CD4-positive, alpha-beta T cell treated with Interleukin-15 for 1 hour (primary cell): ENCODE data around the gene TRIM71.
"Not testable (repeated sequence)": the region's sequence is repeated elsewhere in the genome, so short reads cannot be mapped to it uniquely, and the experiment has no call there.

ENCODE experiments used
- DNase-seq: peaks from one replicate; pipeline ENCODE4 v3.0.0-alpha.2; 2020

Gene TRIM71

GRCh38 chr3:32895701-32896100 lies 77.9 kb downstream of the TRIM71 start:
- no peak for DNase-seq

DNA sequence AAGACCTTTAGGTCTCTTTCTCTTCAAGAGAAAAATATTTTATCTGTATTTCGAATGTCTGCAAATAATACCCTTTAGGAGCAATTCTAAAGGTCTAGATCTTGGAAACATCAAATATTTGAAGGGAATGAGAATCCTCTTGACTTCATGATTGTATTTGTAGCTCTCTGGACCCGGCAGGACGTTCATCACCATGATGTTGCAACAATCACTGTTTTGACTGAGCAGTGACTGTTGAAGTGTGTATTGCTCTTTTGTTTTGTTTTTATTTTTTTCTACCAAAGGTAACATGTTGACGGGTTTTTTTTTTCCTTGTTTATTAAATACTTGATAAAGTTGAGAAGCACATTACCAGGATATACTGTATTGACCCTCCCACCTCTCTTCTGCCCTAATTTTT lies 78.3 kb downstream of the TRIM71 start:
- no peak for DNase-seq

DNA sequence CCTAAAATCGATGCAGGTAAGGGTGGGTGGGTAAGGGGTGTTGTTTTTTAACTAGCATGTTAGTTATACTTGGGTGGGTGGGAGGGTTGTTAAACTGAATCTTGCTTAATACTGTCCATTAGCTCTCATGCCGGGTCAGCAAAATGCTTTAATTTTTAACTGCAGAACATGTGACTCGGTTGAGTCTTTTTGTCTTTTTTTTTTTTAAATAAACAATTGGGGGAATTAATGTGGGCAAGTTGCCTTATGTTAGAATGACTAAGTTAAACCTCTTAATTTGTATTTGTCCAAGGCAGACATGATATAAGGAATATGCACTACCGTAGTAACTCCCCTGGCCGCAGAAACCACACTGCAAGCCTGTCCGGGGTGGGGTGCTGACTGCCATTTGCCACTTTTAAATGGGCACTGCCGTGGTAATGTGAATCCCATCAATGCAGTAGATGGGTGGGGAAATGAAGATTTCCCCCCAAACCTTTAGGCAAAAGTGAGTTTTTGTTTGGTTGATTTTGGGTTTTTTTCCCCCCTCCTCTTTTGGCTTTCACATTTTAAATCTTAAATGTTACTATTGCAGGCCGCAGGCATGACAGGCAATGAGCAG lies 79.3 kb downstream of the TRIM71 start:
- DNase-seq = no peak

GRCh38 chr3:32897981-32898623 lies 80.3 kb downstream of the TRIM71 start:
- DNase-seq = no peak

GRCh38 chr3:32899265-32899664 lies 81.5 kb downstream of the TRIM71 start:
- no peak for DNase-seq

DNA sequence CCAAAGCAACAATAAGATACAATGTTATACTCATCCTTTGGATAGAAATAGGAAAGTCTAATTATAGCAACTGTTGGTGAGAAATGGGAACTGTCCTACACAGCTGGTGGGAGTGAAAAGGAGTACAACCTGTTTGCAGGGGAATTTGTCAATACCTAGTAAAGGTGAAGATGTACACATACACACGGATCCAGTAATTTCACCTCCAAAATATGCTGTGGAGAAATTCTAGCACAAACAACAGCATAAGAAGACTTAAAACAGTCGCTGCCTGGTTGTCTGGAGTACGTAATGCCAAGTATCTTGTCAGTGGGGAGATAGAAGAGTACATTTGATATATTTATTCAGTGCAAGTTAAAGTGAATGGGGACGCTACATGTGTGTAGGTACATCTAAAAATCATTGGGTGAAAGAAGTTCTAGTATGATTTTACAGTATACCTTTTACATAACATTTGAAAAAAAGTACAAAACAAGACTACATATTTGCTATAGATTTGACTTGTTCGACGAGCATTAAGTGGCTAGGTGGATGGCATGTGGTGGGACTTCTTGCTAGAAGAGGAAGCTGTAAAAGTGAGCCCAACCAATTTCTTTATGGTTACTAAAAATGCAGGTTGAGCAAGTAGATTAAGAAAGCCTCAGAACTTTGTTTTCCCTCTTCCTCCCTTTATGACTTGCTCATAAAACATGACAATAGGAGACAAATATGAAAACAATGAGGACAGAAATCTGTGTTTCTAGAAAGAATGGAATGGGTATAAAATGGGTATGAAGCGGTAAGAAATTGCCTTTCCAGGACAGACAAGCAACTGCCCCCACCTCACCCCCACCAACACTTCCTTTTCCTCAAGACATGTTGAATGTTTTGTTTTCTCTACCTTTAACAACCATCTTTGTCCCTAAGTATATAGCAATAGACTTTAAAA lies 83.5 kb downstream of the TRIM71 start:
- no peak for DNase-seq

DNA sequence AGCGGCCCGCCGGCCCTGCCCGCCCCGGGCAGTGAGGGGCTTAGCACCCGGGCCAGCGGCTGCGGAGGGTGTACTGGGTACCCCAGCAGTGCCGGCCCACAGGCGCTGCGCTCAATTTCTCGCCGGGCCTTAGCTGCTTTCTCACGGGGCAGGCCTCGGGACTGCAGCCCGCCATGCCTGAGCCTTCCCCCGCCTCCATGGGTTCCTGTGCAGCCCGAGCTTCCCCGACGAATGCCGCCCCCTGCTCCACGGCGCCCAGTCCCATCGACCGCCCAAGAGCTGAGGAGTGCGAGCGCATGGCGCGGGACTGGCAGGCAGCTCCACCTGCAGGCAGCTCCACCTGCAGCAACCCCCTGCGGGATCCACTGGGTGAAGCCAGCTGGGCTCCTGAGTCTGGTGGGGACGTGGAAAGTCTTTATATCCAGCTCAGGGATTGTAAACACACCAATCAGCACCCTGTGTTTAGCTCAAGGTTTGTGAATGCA lies 85.1 kb downstream of the TRIM71 start:
- peak; percentile 25 for DNase-seq

- no peak for DNase-seq
Measured at GRCh38 chr3:32903953-32904352, 86.2 kb downstream of the TRIM71 start.

DNA sequence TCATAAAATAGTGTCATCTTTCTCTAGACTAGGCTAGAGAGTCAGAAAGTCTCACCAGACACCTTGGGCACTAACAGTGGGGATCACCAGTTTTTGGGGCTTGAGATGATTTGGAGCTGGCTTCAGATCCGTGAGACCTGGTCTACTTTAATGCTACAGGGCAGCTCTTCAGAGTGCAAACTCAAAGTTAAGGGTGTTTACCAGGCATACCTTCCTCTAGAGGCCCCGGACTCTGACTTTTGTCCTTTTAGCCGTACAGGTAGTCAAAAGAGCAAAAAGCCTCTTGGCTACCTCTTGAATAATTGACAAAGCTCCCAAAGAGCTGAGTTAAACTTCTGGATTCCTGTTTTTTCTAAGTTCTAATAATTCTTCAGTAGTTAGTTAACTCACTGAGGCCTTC lies 92.2 kb downstream of the TRIM71 start:
- DNase-seq = no peak

GRCh38 chr3:32910954-32911353 lies 93.2 kb downstream of the TRIM71 start:
- DNase-seq = no peak

DNA sequence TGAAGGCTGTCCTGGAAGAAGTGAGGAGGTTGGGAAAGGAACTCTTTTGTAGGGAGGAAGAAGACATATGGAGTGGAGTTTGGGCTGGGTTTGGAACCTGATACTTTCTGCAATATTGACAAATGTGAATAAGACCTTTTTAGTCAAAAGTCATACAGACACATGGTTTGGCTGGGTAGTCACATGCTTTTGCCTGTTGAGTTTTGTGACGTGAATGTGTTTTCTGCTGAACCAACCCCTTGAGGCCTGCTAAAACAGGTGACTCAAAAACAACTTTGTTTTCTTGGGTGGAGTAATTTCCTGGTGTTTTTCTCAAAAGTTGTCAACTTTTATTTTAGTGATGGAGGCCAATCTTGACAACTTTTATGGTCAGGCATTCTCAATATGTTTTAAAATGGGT lies 94.2 kb downstream of the TRIM71 start:
- DNase-seq = no peak

DNA sequence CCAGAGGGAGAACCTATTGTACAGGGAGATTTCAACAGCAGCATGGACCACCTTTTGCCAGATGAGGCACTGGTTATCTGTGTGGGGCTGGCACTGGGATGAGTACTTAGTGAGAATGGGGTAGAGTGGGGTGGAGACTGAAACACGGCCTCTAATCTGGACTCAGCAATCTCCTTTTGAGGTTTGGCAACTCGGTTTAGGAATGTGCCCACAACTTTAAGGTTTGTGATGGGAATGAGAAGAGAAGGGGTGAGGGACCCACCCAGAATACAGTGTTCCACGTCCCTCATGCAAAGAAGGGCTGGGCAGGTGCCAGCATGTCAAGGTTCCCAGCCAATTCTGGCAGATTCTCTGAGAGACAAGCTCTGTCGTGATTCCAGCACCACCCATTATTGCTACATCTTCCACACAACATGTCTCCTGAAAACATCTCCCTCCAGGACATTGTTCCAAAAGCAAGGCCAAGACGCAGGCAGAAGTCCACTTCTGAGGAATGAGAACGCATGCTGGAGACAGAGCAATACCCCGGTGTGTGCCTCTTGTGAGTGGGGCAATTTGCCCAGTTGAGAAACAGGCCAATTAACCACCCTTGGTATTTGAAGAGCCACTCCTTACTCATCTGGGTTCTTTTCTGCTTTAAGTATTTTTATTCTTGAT lies 96.1 kb downstream of the TRIM71 start:
- no peak for DNase-seq

- DNase-seq = no peak
Measured at GRCh38 chr3:32919920-32920319, 102.1 kb downstream of the TRIM71 start.

DNA sequence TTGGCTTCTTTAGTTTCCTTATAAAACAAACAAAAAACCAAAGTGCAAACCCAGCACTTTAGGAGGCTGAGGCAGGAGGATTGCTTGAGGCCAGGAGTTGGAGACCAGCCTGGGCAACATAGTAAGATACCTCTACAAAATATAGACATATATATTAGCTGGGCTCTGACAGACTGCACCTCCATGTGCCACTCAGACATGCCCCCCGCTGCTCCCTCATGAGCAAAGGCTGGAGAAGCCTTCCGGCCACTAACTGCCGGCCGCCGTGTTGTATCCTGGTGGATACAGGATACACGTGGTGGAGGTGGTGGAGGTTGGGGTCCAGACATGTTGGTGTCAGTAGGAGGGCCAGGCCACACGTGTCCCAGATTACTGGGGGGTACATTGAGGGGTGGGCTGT lies 104.3 kb downstream of the TRIM71 start:
- DNase-seq = no peak

GRCh38 chr3:32930161-32930560 lies 112.4 kb downstream of the TRIM71 start:
- DNase-seq = no peak

- not testable (repeated sequence) for DNase-seq
Measured at GRCh38 chr3:32931273-32931672, 113.5 kb downstream of the TRIM71 start.

GRCh38 chr3:32934150-32934742 lies 116.4 kb downstream of the TRIM71 start:
- no peak for DNase-seq

DNA sequence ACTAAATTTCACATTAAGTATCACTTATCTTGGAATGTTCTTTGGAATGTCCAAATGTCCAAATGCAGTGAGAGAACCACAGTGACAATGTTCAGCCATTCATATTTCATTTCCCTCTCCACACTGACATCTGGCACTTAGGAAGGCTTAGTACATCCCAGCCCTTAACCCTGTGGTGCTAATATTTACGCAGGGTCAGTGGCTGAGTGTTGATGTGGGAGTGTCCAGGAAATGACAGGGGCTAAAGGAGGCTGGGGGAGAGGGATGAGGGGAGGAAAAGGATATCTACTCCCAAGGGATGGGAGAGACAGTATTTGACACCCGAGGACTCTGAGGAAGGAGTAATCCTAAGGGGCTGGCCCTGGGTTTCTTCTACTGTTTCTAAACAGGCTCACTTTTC lies 119.5 kb downstream of the TRIM71 start:
- no peak for DNase-seq

DNA sequence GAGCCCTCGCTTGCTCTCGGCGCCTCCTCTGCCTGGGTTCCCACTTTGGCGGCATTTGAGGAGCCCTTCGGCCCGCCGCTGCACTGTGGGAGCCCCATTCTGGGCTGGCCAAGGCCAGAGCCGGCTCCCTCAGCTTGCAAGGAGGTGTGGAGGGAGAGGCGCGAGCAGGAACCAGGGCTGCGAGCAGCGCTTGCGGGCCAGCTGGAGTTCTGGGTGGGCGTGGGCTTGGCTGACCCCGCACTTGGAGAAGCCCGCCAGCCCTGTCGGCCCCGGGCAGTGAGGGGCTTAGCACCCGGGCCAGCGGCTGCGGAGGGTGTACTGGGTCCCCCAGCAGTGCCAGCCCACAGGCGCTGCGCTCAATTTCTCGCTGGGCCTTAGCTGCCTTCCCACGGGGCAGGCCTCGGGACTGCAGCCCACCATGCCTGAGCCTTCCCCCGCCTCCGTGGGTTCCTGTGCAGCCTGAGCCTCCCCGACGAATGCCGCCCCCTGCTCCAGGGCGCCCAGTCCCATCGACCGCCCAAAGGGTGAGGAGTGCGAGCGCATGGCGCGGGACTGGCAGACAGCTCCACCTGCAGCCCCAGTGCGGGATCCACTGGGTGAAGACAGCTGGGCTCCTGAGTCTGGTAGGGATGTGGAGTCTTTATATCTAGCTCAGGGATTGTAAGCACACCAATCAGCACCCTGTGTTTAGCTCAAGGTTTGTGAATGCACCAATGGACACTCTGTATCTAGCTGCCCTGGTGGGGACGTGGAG lies 121.9 kb downstream of the TRIM71 start:
- DNase-seq = not testable (repeated sequence)

GRCh38 chr3:32940726-32941125 lies 122.9 kb downstream of the TRIM71 start:
- no peak for DNase-seq

DNA sequence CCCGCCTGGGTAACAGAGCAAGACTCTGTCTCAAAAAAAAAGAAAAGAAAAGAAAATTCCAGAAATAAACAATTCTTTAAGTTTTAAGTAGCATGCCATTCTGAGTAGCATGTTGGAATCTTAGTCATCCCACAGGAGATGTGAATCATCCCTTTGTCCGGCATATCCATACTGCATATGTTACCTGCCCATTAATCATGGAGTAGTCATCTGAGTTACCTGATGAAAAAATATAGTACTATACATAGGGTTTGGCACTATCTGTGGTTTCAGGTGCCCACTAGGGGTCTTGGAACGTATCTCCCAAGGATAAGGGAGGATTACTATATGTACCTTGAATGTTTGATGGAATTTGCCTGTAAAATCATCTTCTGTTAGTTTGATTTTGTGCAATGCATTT lies 127.3 kb downstream of the TRIM71 start:
- no peak for DNase-seq

GRCh38 chr3:32945598-32945997 lies 127.8 kb downstream of the TRIM71 start:
- DNase-seq = not testable (repeated sequence)
